Glomerular visceral epithelial cell (primary cell): ENCODE data around the gene RHOH.

Experiments
- DNase-seq: peaks from one replicate; pipeline ENCODE4 v3.0.0-alpha.2; 2016; ENCODE audit errors: extremely low spot score

Gene RHOH

GRCh38 chr4:40187386-40187906 lies 9.4 kb upstream of the RHOH start:
- no peak for DNase-seq

GRCh38 chr4:40190019-40190418 lies 6.8 kb upstream of the RHOH start:
- no peak for DNase-seq

GRCh38 chr4:40190465-40190864 lies 6.4 kb upstream of the RHOH start:
- DNase-seq: no peak

- no peak for DNase-seq
Observed at GRCh38 chr4:40190880-40191815, 5.7 kb upstream of the RHOH start.

- DNase-seq: no peak
Observed at GRCh38 chr4:40192114-40193015, 4.5 kb upstream of the RHOH start.

GRCh38 chr4:40193016-40193571 lies 3.7 kb upstream of the RHOH start:
- no peak for DNase-seq

GRCh38 chr4:40193578-40193977 lies 3.3 kb upstream of the RHOH start:
- no peak for DNase-seq

- no peak for DNase-seq
Observed at GRCh38 chr4:40194602-40195161, 2.1 kb upstream of the RHOH start.

- no peak for DNase-seq
Observed at GRCh38 chr4:40195182-40196177, 1.4 kb upstream of the RHOH start.

- no peak for DNase-seq
Observed at GRCh38 chr4:40196272-40196671, 559 bp upstream of the RHOH start.

- DNase-seq: no peak
Observed at GRCh38 chr4:40197879-40198689, 1.3 kb downstream of the RHOH start.

GRCh38 chr4:40199179-40199670 lies 2.4 kb downstream of the RHOH start:
- DNase-seq: no peak

GRCh38 chr4:40199999-40200874 lies 3.4 kb downstream of the RHOH start:
- peak; percentile 23 for DNase-seq

GRCh38 chr4:40200875-40201801 lies 4.3 kb downstream of the RHOH start:
- DNase-seq: no peak

GRCh38 chr4:40201898-40202297 lies 5.1 kb downstream of the RHOH start:
- DNase-seq: no peak

- no peak for DNase-seq
Observed at GRCh38 chr4:40202474-40202873, 5.6 kb downstream of the RHOH start.

- no peak for DNase-seq
Observed at GRCh38 chr4:40204507-40205258, 7.9 kb downstream of the RHOH start.
